HEK293 (cell line): ENCODE results near the gene EXOSC5.

ENCODE experiments used
- EGR2 ChIP-seq: fragments of 450-650 bp; formaldehyde crosslinking; IDR thresholded peaks from 2 replicates; pipeline ENCODE4 v1.5.1; 2016; ENCODE audit warnings: low read depth, missing biosample characterization, missing genetic modification characterization
- IKZF3 ChIP-seq: fragments of 450-650 bp; IDR thresholded peaks from 2 replicates; pipeline ENCODE4 v1.5.0; 2018; ENCODE audit warnings: missing biosample characterization, mild to moderate bottlenecking, missing genetic modification characterization, moderate library complexity
- KLF1 ChIP-seq: fragments of 450-650 bp; formaldehyde crosslinking; IDR thresholded peaks from 2 replicates; pipeline ENCODE4 v1.5.1; 2016; ENCODE audit warnings: missing biosample characterization, missing genetic modification characterization
- KLF10 ChIP-seq: fragments of 450-650 bp; IDR thresholded peaks from 2 replicates; pipeline ENCODE4 v1.5.1; 2018; ENCODE audit warnings: missing biosample characterization, mild to moderate bottlenecking, missing genetic modification characterization
- KLF7 ChIP-seq: fragments of 450-650 bp; formaldehyde crosslinking; IDR thresholded peaks from 2 replicates; pipeline ENCODE4 v1.5.1; 2016; ENCODE audit warnings: missing biosample characterization, missing genetic modification characterization, borderline replicate concordance
- MYNN ChIP-seq: fragments of 450-650 bp; formaldehyde crosslinking; IDR thresholded peaks from 2 replicates; pipeline ENCODE4 v1.5.1; 2016; ENCODE audit warnings: missing biosample characterization, missing genetic modification characterization, borderline replicate concordance
- PRDM1 ChIP-seq: fragments of 450-650 bp; formaldehyde crosslinking; IDR thresholded peaks from 2 replicates; pipeline ENCODE4; 2016; ENCODE audit warnings: missing biosample characterization, missing genetic modification characterization
- PRDM10 ChIP-seq: fragments of 450-650 bp; formaldehyde crosslinking; IDR thresholded peaks from 2 replicates; pipeline ENCODE4 v1.5.1; 2016; ENCODE audit warnings: missing biosample characterization, missing genetic modification characterization
- SP2 ChIP-seq: fragments of 450-650 bp; formaldehyde crosslinking; IDR thresholded peaks from 2 replicates; pipeline ENCODE4 v1.5.1; 2016; ENCODE audit warnings: missing biosample characterization, missing genetic modification characterization
- ZBTB20 ChIP-seq: fragments of 450-650 bp; formaldehyde crosslinking; IDR thresholded peaks from 2 replicates; pipeline ENCODE4 v1.5.1; 2016; ENCODE audit warnings: missing biosample characterization, missing genetic modification characterization
- ZBTB26 ChIP-seq: fragments of 450-650 bp; formaldehyde crosslinking; optimal IDR thresholded peaks from 2 replicates; pipeline ENCODE3; 2016; ENCODE audit warnings: missing biosample characterization, mild to moderate bottlenecking, missing genetic modification characterization
- ZBTB48 ChIP-seq: fragments of 450-650 bp; formaldehyde crosslinking; IDR thresholded peaks from 2 replicates; pipeline ENCODE4 v1.5.1; 2016; ENCODE audit warnings: missing biosample characterization, missing genetic modification characterization
- ZBTB8A ChIP-seq: fragments of 450-650 bp; formaldehyde crosslinking; IDR thresholded peaks from 2 replicates; pipeline ENCODE4 v1.5.1; 2016; ENCODE audit warnings: missing biosample characterization, missing genetic modification characterization
- ZFHX2 ChIP-seq: fragments of 450-650 bp; formaldehyde crosslinking; conservative IDR thresholded peaks from 2 replicates; pipeline ENCODE4 v1.5.1; 2016; ENCODE audit warnings: missing biosample characterization, missing genetic modification characterization
- ZIC2 ChIP-seq: fragments of 450-650 bp; formaldehyde crosslinking; IDR thresholded peaks from 2 replicates; pipeline ENCODE4 v1.5.1; 2016; ENCODE audit warnings: missing biosample characterization, missing genetic modification characterization
- ZNF114 ChIP-seq: fragments of 450-650 bp; formaldehyde crosslinking; IDR thresholded peaks from 2 replicates; pipeline ENCODE4 v1.5.0; 2017; ENCODE audit warnings: missing biosample characterization, missing genetic modification characterization
- ZNF26 ChIP-seq: fragments of 450-650 bp; formaldehyde crosslinking; IDR thresholded peaks from 2 replicates; pipeline ENCODE4 v1.5.1; 2016; ENCODE audit warnings: missing biosample characterization, missing genetic modification characterization
- ZNF266 ChIP-seq: fragments of 450-650 bp; formaldehyde crosslinking; IDR thresholded peaks from 2 replicates; pipeline ENCODE4 v1.5.1; 2016; ENCODE audit warnings: missing biosample characterization, missing genetic modification characterization, low read depth
- ZNF280D ChIP-seq: fragments of 450-650 bp; formaldehyde crosslinking; IDR thresholded peaks from 2 replicates; pipeline ENCODE4 v1.5.1; 2016; ENCODE audit warnings: missing biosample characterization, missing genetic modification characterization
- ZNF335 ChIP-seq: fragments of 450-650 bp; formaldehyde crosslinking; conservative IDR thresholded peaks from 2 replicates; pipeline ENCODE4 v1.5.1; 2016; ENCODE audit warnings: missing biosample characterization, missing genetic modification characterization
- ZNF341 ChIP-seq: fragments of 450-650 bp; formaldehyde crosslinking; IDR thresholded peaks from 2 replicates; pipeline ENCODE4; 2016; ENCODE audit warnings: low read depth, missing biosample characterization, missing genetic modification characterization
- ZNF501 ChIP-seq: fragments of 450-650 bp; formaldehyde crosslinking; IDR thresholded peaks from 2 replicates; pipeline ENCODE4 v1.5.1; 2016; ENCODE audit warnings: missing biosample characterization, missing genetic modification characterization
- ZNF514 ChIP-seq: fragments of 450-650 bp; formaldehyde crosslinking; IDR thresholded peaks from 2 replicates; pipeline ENCODE4 v1.5.1; 2016; ENCODE audit warnings: missing biosample characterization, missing genetic modification characterization
- ZNF529 ChIP-seq: fragments of 450-650 bp; formaldehyde crosslinking; IDR thresholded peaks from 2 replicates; pipeline ENCODE4 v1.5.1; 2017; ENCODE audit warnings: missing genetic modification characterization, missing biosample characterization; ENCODE audit not compliant: insufficient replicate concordance
- ZNF639 ChIP-seq: fragments of 450-650 bp; formaldehyde crosslinking; IDR thresholded peaks from 2 replicates; pipeline ENCODE4 v1.5.1; 2016; ENCODE audit warnings: missing biosample characterization, missing genetic modification characterization
- ZNF777 ChIP-seq: fragments of 450-650 bp; formaldehyde crosslinking; IDR thresholded peaks from 2 replicates; pipeline ENCODE4 v1.5.1; 2017; ENCODE audit warnings: missing biosample characterization, missing genetic modification characterization, borderline replicate concordance

EXOSC5 gene

GRCh38 chr19:41351339-41352245 lies 45.6 kb downstream of the EXOSC5 start (continued):
- TF ChIP-seq ZNF777 (peak; percentile 51; the same call in 1 of the 2 replicates), ZNF501 (tag by site-specific recombination) (no peak), KLF1 (tag by site-specific recombination) (peak; percentile 99), ZNF341 (tag by site-specific recombination) (peak; percentile 67), ZNF335 (tag by site-specific recombination) (peak; percentile 88), KLF10 (tag by site-specific recombination) (peak; percentile 32; the same call in 1 of the 2 replicates), PRDM10 (peak; percentile 80), ZBTB48 (tag by site-specific recombination) (no peak; the same call in 1 of the 2 replicates), ZNF514 (tag by site-specific recombination) (no peak), ZFHX2 (tag by site-specific recombination) (peak; percentile 73), IKZF3 (peak; percentile 58; the same call in 1 of the 2 replicates), MYNN (no peak), ZIC2 (peak; percentile 83), PRDM1 (tag by site-specific recombination) (peak; percentile 96), ZBTB20 (peak; percentile 33; the same call in 1 of the 2 replicates), SP2 (peak; percentile 84), ZNF26 (no peak), ZNF529 (tag by site-specific recombination) (no peak), KLF7 (peak; percentile 18; the same call in 1 of the 2 replicates), ZBTB26 (tag by site-specific recombination) (peak; percentile 29), ZNF114 (tag by site-specific recombination) (no peak), ZBTB8A (tag by site-specific recombination) (peak; percentile 13; the same call in 1 of the 2 replicates), ZNF280D (tag by site-specific recombination) (no peak), ZNF639 (no peak), EGR2 (tag by site-specific recombination) (peak; percentile 68), ZNF266 (tag by site-specific recombination) (no peak)
